ENCODE data around the gene EIF4E2.

DNA sequence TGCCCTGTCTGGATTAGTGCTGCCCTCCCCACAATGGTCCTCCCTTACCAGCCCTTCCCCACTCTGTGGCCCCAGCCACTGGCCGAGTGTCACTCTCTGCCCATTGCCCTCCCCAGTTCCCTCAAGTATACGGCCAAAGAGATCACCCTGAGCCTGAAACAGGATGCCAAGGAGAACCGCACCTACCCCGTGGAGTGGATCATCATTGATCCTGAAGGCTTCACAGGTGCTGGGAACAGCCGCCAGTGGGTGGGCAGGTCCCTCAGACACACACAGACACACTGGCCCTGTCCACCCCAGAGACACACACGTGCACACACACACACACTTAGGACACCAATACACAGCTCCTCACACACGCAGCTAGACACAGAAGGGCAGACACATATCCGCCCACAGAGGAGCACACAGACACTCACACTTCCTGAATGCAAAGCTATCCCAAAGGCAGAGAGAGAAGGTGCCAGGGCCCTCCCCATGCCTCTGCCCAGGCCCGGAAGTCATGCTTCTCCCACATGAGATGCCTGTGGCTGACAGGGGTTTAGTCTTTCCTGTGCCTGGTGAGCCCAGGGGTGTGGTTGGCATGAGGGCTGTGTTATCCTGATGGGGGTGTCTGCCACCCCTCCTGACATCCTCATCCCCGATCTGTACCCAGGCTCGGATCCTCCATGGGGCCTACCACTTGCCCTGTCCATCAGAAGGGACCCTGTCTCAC lies 21.6 kb upstream of the EIF4E2 start:
- TF ChIP-seq ZFP3 (CRISPR knock-in tag; IDR thresholded peaks at IDR 0.05) (no peak), PPARA (CRISPR knock-in tag; IDR thresholded peaks at IDR 0.05; ENCODE audit: borderline replicate concordance) (no peak), RARB (CRISPR knock-in tag; IDR thresholded peaks at IDR 0.05) (no peak), ZNF8 (CRISPR knock-in tag; IDR thresholded peaks at IDR 0.05) (no peak), ZNF565 (CRISPR knock-in tag; conservative IDR thresholded peaks at IDR 0.05; ENCODE audit: low read depth) (no peak), ZFP30 (CRISPR knock-in tag; IDR thresholded peaks at IDR 0.05) (no peak), POU6F1 (CRISPR knock-in tag; IDR thresholded peaks at IDR 0.05; ENCODE audit: borderline replicate concordance, low read depth) (no peak), ARNTL (CRISPR knock-in tag; IDR thresholded peaks at IDR 0.05; ENCODE audit: borderline replicate concordance, low read depth) (no peak), TOX (CRISPR knock-in tag; IDR thresholded peaks at IDR 0.05; ENCODE audit: borderline replicate concordance) (no peak), CSDC2 (CRISPR knock-in tag; IDR thresholded peaks at IDR 0.05) (no peak)
- TF ChIP-seq, protein P1, sequence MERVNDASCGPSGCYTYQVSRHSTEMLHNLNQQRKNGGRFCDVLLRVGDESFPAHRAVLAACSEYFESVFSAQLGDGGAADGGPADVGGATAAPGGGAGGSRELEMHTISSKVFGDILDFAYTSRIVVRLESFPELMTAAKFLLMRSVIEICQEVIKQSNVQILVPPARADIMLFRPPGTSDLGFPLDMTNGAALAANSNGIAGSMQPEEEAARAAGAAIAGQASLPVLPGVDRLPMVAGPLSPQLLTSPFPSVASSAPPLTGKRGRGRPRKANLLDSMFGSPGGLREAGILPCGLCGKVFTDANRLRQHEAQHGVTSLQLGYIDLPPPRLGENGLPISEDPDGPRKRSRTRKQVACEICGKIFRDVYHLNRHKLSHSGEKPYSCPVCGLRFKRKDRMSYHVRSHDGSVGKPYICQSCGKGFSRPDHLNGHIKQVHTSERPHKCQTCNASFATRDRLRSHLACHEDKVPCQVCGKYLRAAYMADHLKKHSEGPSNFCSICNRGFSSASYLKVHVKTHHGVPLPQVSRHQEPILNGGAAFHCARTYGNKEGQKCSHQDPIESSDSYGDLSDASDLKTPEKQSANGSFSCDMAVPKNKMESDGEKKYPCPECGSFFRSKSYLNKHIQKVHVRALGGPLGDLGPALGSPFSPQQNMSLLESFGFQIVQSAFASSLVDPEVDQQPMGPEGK (CRISPR knock-in tag; IDR thresholded peaks at IDR 0.05; ENCODE audit: borderline replicate concordance), result no peak
